GM19328 (cell line): Measurements from ENCODE around the gene CETP.
A peak's percentile ranks its signal among the peaks of the same experiment; 100 is the strongest.
"Not testable (repeated sequence)": the region's sequence is repeated elsewhere in the genome, so short reads cannot be mapped to it uniquely, and the experiment has no call there.

ENCODE experiments used
- ATAC-seq: cut with Tn5 transposase; IDR thresholded peaks from one replicate; pipeline ENCODE4 v1.9.1; 2021; ENCODE audit warnings: mild to moderate bottlenecking, moderate library complexity; ENCODE audit not compliant: unreplicated experiment

Gene CETP

GRCh38 chr16:56980792-56981724 is 19.3 kb downstream of the CETP start:
- ATAC-seq = no peak

GRCh38 chr16:56981729-56982271 is 20.1 kb downstream of the CETP start:
- ATAC-seq = no peak

GRCh38 chr16:56982695-56983094 is 20.9 kb downstream of the CETP start:
- no peak for ATAC-seq

GRCh38 chr16:56983211-56983751 is 21.5 kb downstream of the CETP start:
- no peak for ATAC-seq

- no peak for ATAC-seq
Observed at GRCh38 chr16:56984639-56985038, 22.9 kb downstream of the CETP start.

GRCh38 chr16:56985288-56985961 is 23.7 kb downstream of the CETP start:
- no peak for ATAC-seq

- no peak for ATAC-seq
Observed at GRCh38 chr16:56985962-56986360, 24.2 kb downstream of the CETP start.

- no peak for ATAC-seq
Observed at GRCh38 chr16:56986361-56986760, 24.6 kb downstream of the CETP start.

GRCh38 chr16:56986908-56987307 is 25.2 kb downstream of the CETP start:
- not testable (repeated sequence) for ATAC-seq

- no peak for ATAC-seq
Observed at GRCh38 chr16:56987692-56988091, 25.9 kb downstream of the CETP start.

- no peak for ATAC-seq
Observed at GRCh38 chr16:56988161-56988947, 26.6 kb downstream of the CETP start.

- ATAC-seq = peak; percentile 71
Observed at GRCh38 chr16:56988948-56989945, 27.5 kb downstream of the CETP start, which contains the start of gene NLRC5. NLRC5 (plus strand) TSS chr16:56989557; CDS start chr16:57020713, 31,156 bp downstream.

GRCh38 chr16:56989988-56990387 is 28.2 kb downstream of the CETP start:
- ATAC-seq = no peak

GRCh38 chr16:56990407-56991286 is 28.9 kb downstream of the CETP start:
- no peak for ATAC-seq

- ATAC-seq = not testable (repeated sequence)
Observed at GRCh38 chr16:56992431-56992830, 30.7 kb downstream of the CETP start.

- ATAC-seq = no peak
Observed at GRCh38 chr16:56993204-56993603, 31.5 kb downstream of the CETP start.

GRCh38 chr16:56994311-56994710 is 32.6 kb downstream of the CETP start:
- ATAC-seq = no peak

GRCh38 chr16:56995136-56995805 is 33.5 kb downstream of the CETP start:
- ATAC-seq = no peak
